Measurements from ENCODE around the gene CDC37.

Gene CDC37
- total RNA-seq = 168 to 183 (median 180) reads per million in 3 donors

DNA sequence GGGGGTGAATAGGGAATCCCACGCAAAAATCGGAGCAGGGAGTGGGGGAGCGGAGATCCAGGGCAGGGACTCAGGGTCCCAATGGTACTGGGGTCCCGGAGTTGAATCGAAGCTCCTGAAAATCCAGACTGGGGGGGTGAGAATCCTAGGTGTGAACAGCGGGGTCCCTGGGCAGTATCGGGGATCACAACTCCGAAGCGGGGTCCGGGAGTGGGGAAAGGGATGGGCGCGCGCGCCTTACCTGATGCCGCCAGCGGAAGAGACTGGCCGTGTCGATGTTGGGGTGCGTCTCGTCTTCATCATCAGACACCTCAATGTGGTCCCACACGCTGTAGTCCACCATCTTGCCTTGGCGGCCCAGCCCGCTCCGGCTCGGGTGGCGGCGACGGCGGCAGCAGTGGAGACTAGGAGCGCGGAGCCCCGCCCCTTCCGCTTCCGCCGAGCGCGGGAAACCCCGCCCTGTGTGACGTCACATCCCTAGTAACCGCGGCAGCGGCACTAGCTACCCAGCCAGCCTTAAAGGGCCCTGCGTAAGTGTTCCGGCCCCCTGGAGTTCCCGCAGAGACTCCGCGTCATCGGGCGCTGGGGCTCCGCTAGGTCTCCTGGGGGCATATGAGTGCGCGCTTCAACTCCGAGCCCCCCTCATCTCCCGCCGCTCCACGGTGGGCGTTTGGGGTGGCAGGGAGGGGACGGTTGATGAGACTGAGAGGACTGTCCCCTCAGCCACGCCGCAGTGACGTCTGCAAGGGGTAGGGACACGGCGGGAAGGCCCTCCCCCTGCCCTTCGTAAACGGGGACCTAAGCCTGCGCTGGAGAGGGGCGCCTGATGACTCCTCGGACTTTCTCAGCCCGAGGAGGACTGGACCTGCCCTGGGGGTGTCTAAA is at the start of gene CDC37:
Gene CDC37 (minus strand): TSS at position 406 of the 885 bp plus-strand sequence. CDS start 63 bp downstream, at position 343.
- no peaks in the 10 kb centered on the region for H3K36me3 ChIP-seq (ENCODE audit: control insufficient read depth, insufficient read depth, low read length)
- peaks cover 53% of the 10 kb centered on the region for H3K4me1 ChIP-seq (ENCODE audit: control insufficient read depth, insufficient read depth, low read length, poor library complexity, severe bottlenecking)
- peak within 1 kb of the TSS; percentile 89 for H3K4me3 ChIP-seq (ENCODE audit: insufficient read depth, low read depth, low read length, poor library complexity, severe bottlenecking)
- H3K9me3 ChIP-seq (ENCODE audit: control insufficient read depth, low read length) = no peaks in the 10 kb centered on the region
- no peaks in the 10 kb centered on the region for H3K27me3 ChIP-seq (replicated peaks; ENCODE audit: control insufficient read depth, insufficient read depth, low read length, poor library complexity, severe bottlenecking)
- peak; percentile 95 to 97 (median 97) for DNase-seq
- H3K27ac ChIP-seq (ENCODE audit: insufficient read depth, low read length, poor library complexity, severe bottlenecking) = peak within 1 kb of the TSS; percentile 98

- Histone ChIP-seq H3K4me3 (ENCODE audit: insufficient read depth, low read depth, low read length, poor library complexity, severe bottlenecking) (no peak overlapping the region), H3K27ac (ENCODE audit: insufficient read depth, low read length, poor library complexity, severe bottlenecking) (no peak overlapping the region), H3K27me3 (replicated peaks; ENCODE audit: control insufficient read depth, insufficient read depth, low read length, poor library complexity, severe bottlenecking) (no peaks in the 10 kb centered on the region), H3K9me3 (ENCODE audit: control insufficient read depth, low read length) (no peaks in the 10 kb centered on the region), H3K4me1 (ENCODE audit: control insufficient read depth, insufficient read depth, low read length, poor library complexity, severe bottlenecking) (no peaks in the 10 kb centered on the region), H3K36me3 (ENCODE audit: control insufficient read depth, insufficient read depth, low read length) (no peaks in the 10 kb centered on the region)
- no peak for DNase-seq
Observed at GRCh38 chr19:10450853-10451609, 47.7 kb upstream of the CDC37 start.

DNA sequence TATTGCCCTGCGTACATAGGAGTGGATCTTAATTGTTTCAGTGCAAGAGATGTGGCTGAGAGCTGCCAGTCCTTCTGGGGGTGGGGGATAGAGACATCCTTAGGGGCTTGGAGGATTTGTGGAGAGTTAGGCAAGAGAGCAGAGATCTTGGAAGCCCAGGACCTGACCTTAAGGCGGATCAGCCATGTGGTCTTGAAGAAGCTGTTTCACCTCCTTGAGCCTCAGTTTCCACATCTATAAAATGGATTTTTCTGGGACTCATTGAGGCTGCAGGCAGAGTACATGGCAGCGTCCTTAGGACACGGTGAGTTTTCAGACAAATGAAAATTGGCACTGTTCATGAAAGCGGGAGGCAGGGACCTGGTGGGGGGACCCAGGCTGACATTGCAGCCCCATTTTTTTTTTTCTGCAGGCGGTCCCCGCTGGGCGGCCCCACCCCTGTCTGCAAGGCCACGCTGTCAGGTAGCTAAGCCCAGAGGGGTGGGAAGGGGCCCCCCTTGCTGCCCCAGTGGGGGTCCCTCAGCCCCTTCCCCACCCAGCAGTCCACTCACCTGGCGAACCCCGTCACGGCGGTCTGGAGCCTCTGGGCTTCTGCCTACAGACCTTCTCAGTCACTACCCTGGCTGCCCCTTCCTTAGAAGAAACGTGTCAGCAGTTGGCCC is 47.0 kb upstream of the CDC37 start:
- no peak for DNase-seq
- no peaks in the 10 kb centered on the region for H3K9me3 ChIP-seq (ENCODE audit: control insufficient read depth, low read length)
- H3K4me3 ChIP-seq (ENCODE audit: insufficient read depth, low read depth, low read length, poor library complexity, severe bottlenecking) = no peak overlapping the region
- no peaks in the 10 kb centered on the region for H3K27me3 ChIP-seq (replicated peaks; ENCODE audit: control insufficient read depth, insufficient read depth, low read length, poor library complexity, severe bottlenecking)
- H3K4me1 ChIP-seq (ENCODE audit: control insufficient read depth, insufficient read depth, low read length, poor library complexity, severe bottlenecking) = no peaks in the 10 kb centered on the region
- no peaks in the 10 kb centered on the region for H3K36me3 ChIP-seq (ENCODE audit: control insufficient read depth, insufficient read depth, low read length)
- H3K27ac ChIP-seq (ENCODE audit: insufficient read depth, low read length, poor library complexity, severe bottlenecking) = no peak overlapping the region

GRCh38 chr19:10449037-10449436 is 45.7 kb upstream of the CDC37 start:
- Histone ChIP-seq H3K36me3 (ENCODE audit: control insufficient read depth, insufficient read depth, low read length) (no peaks in the 10 kb centered on the region), H3K4me3 (ENCODE audit: insufficient read depth, low read depth, low read length, poor library complexity, severe bottlenecking) (no peak overlapping the region), H3K27me3 (replicated peaks; ENCODE audit: control insufficient read depth, insufficient read depth, low read length, poor library complexity, severe bottlenecking) (no peaks in the 10 kb centered on the region), H3K27ac (ENCODE audit: insufficient read depth, low read length, poor library complexity, severe bottlenecking) (no peak overlapping the region), H3K9me3 (ENCODE audit: control insufficient read depth, low read length) (no peaks in the 10 kb centered on the region), H3K4me1 (ENCODE audit: control insufficient read depth, insufficient read depth, low read length, poor library complexity, severe bottlenecking) (no peaks in the 10 kb centered on the region)
- no peak for DNase-seq

- Histone ChIP-seq H3K27ac (ENCODE audit: insufficient read depth, low read length, poor library complexity, severe bottlenecking) (no peak overlapping the region), H3K9me3 (ENCODE audit: control insufficient read depth, low read length) (no peaks in the 10 kb centered on the region), H3K4me1 (ENCODE audit: control insufficient read depth, insufficient read depth, low read length, poor library complexity, severe bottlenecking) (no peaks in the 10 kb centered on the region), H3K27me3 (replicated peaks; ENCODE audit: control insufficient read depth, insufficient read depth, low read length, poor library complexity, severe bottlenecking) (no peaks in the 10 kb centered on the region), H3K4me3 (ENCODE audit: insufficient read depth, low read depth, low read length, poor library complexity, severe bottlenecking) (no peak overlapping the region), H3K36me3 (ENCODE audit: control insufficient read depth, insufficient read depth, low read length) (no peaks in the 10 kb centered on the region)
- no peak for DNase-seq
Observed at GRCh38 chr19:10442698-10443097, 39.4 kb upstream of the CDC37 start.

- Histone ChIP-seq H3K27me3 (replicated peaks; ENCODE audit: control insufficient read depth, insufficient read depth, low read length, poor library complexity, severe bottlenecking) (no peaks in the 10 kb centered on the region), H3K4me3 (ENCODE audit: insufficient read depth, low read depth, low read length, poor library complexity, severe bottlenecking) (no peak overlapping the region), H3K4me1 (ENCODE audit: control insufficient read depth, insufficient read depth, low read length, poor library complexity, severe bottlenecking) (no peaks in the 10 kb centered on the region), H3K9me3 (ENCODE audit: control insufficient read depth, low read length) (no peaks in the 10 kb centered on the region), H3K27ac (ENCODE audit: insufficient read depth, low read length, poor library complexity, severe bottlenecking) (no peak overlapping the region), H3K36me3 (ENCODE audit: control insufficient read depth, insufficient read depth, low read length) (no peaks in the 10 kb centered on the region)
- no peak for DNase-seq
Observed at GRCh38 chr19:10439588-10439987, 36.2 kb upstream of the CDC37 start.

DNA sequence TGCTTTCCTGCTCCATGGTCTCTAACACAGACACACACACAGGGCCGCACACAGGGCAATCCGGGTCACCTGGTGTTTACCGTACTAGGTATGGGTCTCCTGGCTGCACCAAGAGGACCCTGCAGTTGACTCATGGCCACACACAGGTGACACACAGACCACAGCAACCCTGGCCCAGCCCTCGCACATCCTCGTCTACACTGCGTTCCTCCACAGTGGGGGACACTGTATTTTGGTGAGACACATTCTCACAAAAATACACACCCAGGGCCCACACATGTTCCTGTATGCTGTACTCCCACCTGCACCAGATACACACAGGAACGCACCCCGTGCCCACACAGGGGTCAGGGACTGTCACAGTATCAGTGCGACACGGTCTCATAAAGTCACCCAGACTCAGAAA is 29.8 kb upstream of the CDC37 start:
- H3K36me3 ChIP-seq (ENCODE audit: control insufficient read depth, insufficient read depth, low read length) = no peaks in the 10 kb centered on the region
- DNase-seq = no peak
- peaks cover 38% of the 10 kb centered on the region for H3K4me1 ChIP-seq (ENCODE audit: control insufficient read depth, insufficient read depth, low read length, poor library complexity, severe bottlenecking)
- H3K27ac ChIP-seq (ENCODE audit: insufficient read depth, low read length, poor library complexity, severe bottlenecking) = peak overlapping the region; percentile 56
- no peak overlapping the region for H3K4me3 ChIP-seq (ENCODE audit: insufficient read depth, low read depth, low read length, poor library complexity, severe bottlenecking)
- no peaks in the 10 kb centered on the region for H3K9me3 ChIP-seq (ENCODE audit: control insufficient read depth, low read length)
- no peaks in the 10 kb centered on the region for H3K27me3 ChIP-seq (replicated peaks; ENCODE audit: control insufficient read depth, insufficient read depth, low read length, poor library complexity, severe bottlenecking)

DNA sequence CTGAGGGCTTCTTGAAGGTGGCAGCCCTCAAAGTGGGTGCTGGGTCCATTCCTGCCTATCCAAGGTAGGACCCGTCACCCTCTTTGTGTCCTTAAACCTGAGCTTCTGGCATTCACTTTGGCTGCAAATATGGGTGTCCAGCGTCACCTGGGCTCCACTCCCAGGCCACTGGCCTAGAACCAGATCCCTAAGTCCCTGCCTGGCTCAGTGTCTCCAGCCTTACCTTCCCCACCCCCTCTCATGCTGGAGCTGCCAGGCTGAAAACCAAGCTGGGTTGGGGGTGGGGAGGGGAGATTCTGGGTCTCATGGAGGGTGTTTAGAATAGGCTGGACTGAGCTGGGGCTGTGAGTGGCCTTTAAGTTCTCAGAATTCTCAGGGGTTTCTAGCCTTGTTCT is 29.4 kb upstream of the CDC37 start:
- H3K4me3 ChIP-seq (ENCODE audit: insufficient read depth, low read depth, low read length, poor library complexity, severe bottlenecking) = peak overlapping the region; percentile 18
- DNase-seq = no peak
- H3K4me1 ChIP-seq (ENCODE audit: control insufficient read depth, insufficient read depth, low read length, poor library complexity, severe bottlenecking) = peaks cover 42% of the 10 kb centered on the region
- H3K27me3 ChIP-seq (replicated peaks; ENCODE audit: control insufficient read depth, insufficient read depth, low read length, poor library complexity, severe bottlenecking) = no peaks in the 10 kb centered on the region
- H3K27ac ChIP-seq (ENCODE audit: insufficient read depth, low read length, poor library complexity, severe bottlenecking) = peak overlapping the region; percentile 56
- no peaks in the 10 kb centered on the region for H3K36me3 ChIP-seq (ENCODE audit: control insufficient read depth, insufficient read depth, low read length)
- no peaks in the 10 kb centered on the region for H3K9me3 ChIP-seq (ENCODE audit: control insufficient read depth, low read length)

- H3K27ac ChIP-seq (ENCODE audit: insufficient read depth, low read length, poor library complexity, severe bottlenecking) = peak overlapping the region; percentile 56
- no peaks in the 10 kb centered on the region for H3K9me3 ChIP-seq (ENCODE audit: control insufficient read depth, low read length)
- no peaks in the 10 kb centered on the region for H3K36me3 ChIP-seq (ENCODE audit: control insufficient read depth, insufficient read depth, low read length)
- H3K27me3 ChIP-seq (replicated peaks; ENCODE audit: control insufficient read depth, insufficient read depth, low read length, poor library complexity, severe bottlenecking) = no peaks in the 10 kb centered on the region
- H3K4me3 ChIP-seq (ENCODE audit: insufficient read depth, low read depth, low read length, poor library complexity, severe bottlenecking) = peak overlapping the region; percentile 18
- H3K4me1 ChIP-seq (ENCODE audit: control insufficient read depth, insufficient read depth, low read length, poor library complexity, severe bottlenecking) = peaks cover 48% of the 10 kb centered on the region
- peak; percentile 67 to 68 (median 68) for DNase-seq
Observed at GRCh38 chr19:10431943-10432735, 28.8 kb upstream of the CDC37 start.

All from effector memory CD4-positive, alpha-beta T cell (primary cell).